PC-9 (cell line): ENCODE data around the gene RGSL1. TPM values are rescaled to one million over a fixed set of nuclear protein-coding genes. Genes with fewer than 3 reads are reported as not detected.

ENCODE experiments used
- BruUV-seq: library from RNA; stranded (reverse); fragments of 400-500 nt; replicated peaks from 2 replicates; lab custom pipeline; 2021; lab: Mats Ljungman, UMichigan
- CTCF ChIA-PET: fragments of 300-600 bp; sonication (Branson Sonifier 250); formaldehyde crosslinking; loops from one replicate; lab custom pipeline; 2022; ENCODE audit warnings: antibody characterized with exemption; lab: Charles Lee
- POLR2A ChIA-PET: fragments of 300-600 bp; sonication (Branson Sonifier 250); formaldehyde crosslinking; loops from one replicate; lab custom pipeline; 2022; ENCODE audit warnings: antibody characterized with exemption; ENCODE audit not compliant: unreplicated experiment; lab: Charles Lee
- DNase-seq, 2 experiments: peaks; one replicate each; pipeline versions ENCODE4 v3.0.0 to v3.0.0-alpha.2; 2015 to 2022; ENCODE audit warnings: mixed read lengths in 1 of 2
- H2AFZ ChIP-seq: fragments of 200-600 bp; sonication (generic); 2 replicates; pipeline ENCODE4 v1.8.1; 2017; ENCODE audit warnings: antibody characterized with exemption
- H3F3A ChIP-seq: fragments of 200-600 bp; sonication (generic); 2 replicates; pipeline ENCODE4 v1.8.1; 2017; ENCODE audit warnings: antibody characterized with exemption, mild to moderate bottlenecking, low read depth; ENCODE audit not compliant: insufficient read depth
- H3K27ac ChIP-seq: fragments of 200-600 bp; sonication (generic); 2 replicates; pipeline ENCODE4 v1.6.1; 2016; ENCODE audit warnings: mixed run types
- H3K27me3 ChIP-seq: fragments of 200-600 bp; sonication (generic); 2 replicates; pipeline ENCODE4 v1.6.1; 2016; ENCODE audit warnings: low read depth, mixed run types; ENCODE audit not compliant: insufficient read depth
- H3K36me3 ChIP-seq: fragments of 200-600 bp; sonication (generic); 2 replicates; pipeline ENCODE4 v1.6.1; 2016; ENCODE audit warnings: low read depth, mixed run types
- H3K4me1 ChIP-seq: fragments of 200-600 bp; sonication (generic); replicated peaks from 2 replicates; pipeline ENCODE4 v1.6.1; 2016; ENCODE audit warnings: mixed run types; ENCODE audit not compliant: insufficient read depth
- H3K4me2 ChIP-seq: fragments of 200-600 bp; sonication (generic); 2 replicates; pipeline ENCODE4 v1.6.1; 2017; ENCODE audit warnings: mixed run types
- H3K4me3 ChIP-seq: fragments of 200-600 bp; sonication (generic); 2 replicates; pipeline ENCODE4 v1.6.1; 2016; ENCODE audit warnings: mixed run types
- H3K79me2 ChIP-seq: fragments of 200-600 bp; sonication (generic); 2 replicates; pipeline ENCODE4 v1.6.1; 2017; ENCODE audit warnings: low read depth, mixed run types
- H3K9me2 ChIP-seq: fragments of 200-600 bp; sonication (generic); 2 replicates; pipeline ENCODE4 v1.8.1; 2017; ENCODE audit warnings: mild to moderate bottlenecking; ENCODE audit not compliant: insufficient read depth
- H3K9me3 ChIP-seq: fragments of 200-600 bp; sonication (generic); 2 replicates; pipeline ENCODE4 v1.8.1; 2016; ENCODE audit warnings: low read depth; ENCODE audit not compliant: insufficient read depth
- H4K20me1 ChIP-seq: fragments of 200-600 bp; sonication (generic); 2 replicates; pipeline ENCODE4 v1.8.1; 2017; ENCODE audit not compliant: insufficient read depth
- CTCF ChIP-seq: fragments of 200-600 bp; sonication (generic); conservative IDR thresholded peaks from 2 replicates; pipeline ENCODE4 v1.6.1; 2017; ENCODE audit warnings: mixed run types, antibody characterized with exemption, mild to moderate bottlenecking, moderate library complexity
- EZH2 ChIP-seq: fragments of 200-600 bp; sonication (generic); IDR thresholded peaks from 2 replicates; pipeline ENCODE4 v1.8.0; 2017; ENCODE audit warnings: antibody characterized with exemption, low read depth
- intact Hi-C: fragments of 100-400 bp; cut with micrococcal nuclease; formaldehyde crosslinking; loops from one replicate; pipeline ENCODE4 v1.10.0; 2022; ENCODE audit not compliant: unreplicated experiment
- total RNA-seq: library from RNA; stranded (reverse); gene quantifications from 2 replicates; pipeline ENCODE4 v1.2.3, GENCODE V29; 2021

Gene RGSL1
- total RNA-seq, 1 experiment from 2014 or later, result not detected

GRCh38 chr1:182561456-182561855 is 111.5 kb downstream of the RGSL1 start:
- H3K4me1 ChIP-seq, result no peaks in the 10 kb centered on the region
- no peak overlapping the region for H3K4me2 ChIP-seq
- no peak overlapping the region for H3K27ac ChIP-seq
- H3K79me2 ChIP-seq, result no peaks in the 10 kb centered on the region
- H3K4me3 ChIP-seq, result no peak overlapping the region
- BruUV-seq, result no TSS peak
- intact Hi-C loops, result no loop called here
- ChIA-PET CTCF (no interaction called here), POLR2A (no interaction called here)
- TF ChIP-seq CTCF (no peak), EZH2 (no peak)
- H3K36me3 ChIP-seq, result no peaks in the 10 kb centered on the region
- no peaks in the 10 kb centered on the region for H3K9me2 ChIP-seq
- no peaks in the 10 kb centered on the region for H3F3A ChIP-seq
- 0 out of 2 replicates have a peak, but pooled peaks cover 2% of the 10 kb centered on the region for H3K9me3 ChIP-seq
- DNase-seq, result no peak
- no peaks in the 10 kb centered on the region for H4K20me1 ChIP-seq
- H2AFZ ChIP-seq, result no peak overlapping the region
- no peaks in the 10 kb centered on the region for H3K27me3 ChIP-seq

GRCh38 chr1:182563095-182563494 is 113.1 kb downstream of the RGSL1 start:
- POLR2A ChIA-PET, result no interaction called here
- no peaks in the 10 kb centered on the region for H3F3A ChIP-seq
- H3K79me2 ChIP-seq, result no peaks in the 10 kb centered on the region
- H3K4me1 ChIP-seq, result no peaks in the 10 kb centered on the region
- intact Hi-C loops, result no loop called here
- no peak overlapping the region for H3K27ac ChIP-seq
- no peaks in the 10 kb centered on the region for H3K9me3 ChIP-seq
- no peaks in the 10 kb centered on the region for H3K27me3 ChIP-seq
- no peak overlapping the region for H2AFZ ChIP-seq
- BruUV-seq, result no TSS peak
- no peak overlapping the region for H3K4me3 ChIP-seq
- DNase-seq, result no peak
- no peak for TF ChIP-seq EZH2
- TF ChIP-seq CTCF, result no peak
- no peaks in the 10 kb centered on the region for H3K36me3 ChIP-seq
- H3K4me2 ChIP-seq, result no peak overlapping the region
- no peaks in the 10 kb centered on the region for H3K9me2 ChIP-seq
- no peaks in the 10 kb centered on the region for H4K20me1 ChIP-seq
- CTCF ChIA-PET, result no interaction called here

- Histone ChIP-seq H3F3A (no peaks in the 10 kb centered on the region), H3K9me3 (no peaks in the 10 kb centered on the region), H3K36me3 (no peaks in the 10 kb centered on the region), H3K79me2 (no peaks in the 10 kb centered on the region), H3K4me3 (no peak overlapping the region), H4K20me1 (no peaks in the 10 kb centered on the region), H3K4me1 (no peaks in the 10 kb centered on the region), H3K27me3 (no peaks in the 10 kb centered on the region), H2AFZ (no peak overlapping the region), H3K27ac (no peak overlapping the region), H3K4me2 (no peak overlapping the region), H3K9me2 (no peaks in the 10 kb centered on the region)
- intact Hi-C loops, result no loop called here
- no peak for TF ChIP-seq CTCF
- TF ChIP-seq EZH2, result no peak
- DNase-seq, result no peak
- BruUV-seq, result no TSS peak
- POLR2A ChIA-PET, result no interaction called here
- CTCF ChIA-PET, result no interaction called here
Observed at GRCh38 chr1:182564406-182565004, 114.6 kb downstream of the RGSL1 start.
